Gastrocnemius medialis (tissue), 4 donors: ENCODE measurements around the gene TENM3.

Experiments used
- CTCF ChIP-seq, 5 experiments: fragments of 450-650 bp in 3 of 5; fragments of 200-600 bp in 2 of 5; sonication (generic) in 2 of 5; IDR thresholded peaks in 4 of 5; conservative IDR thresholded peaks in 1 of 5; 1 replicate in 4 of 5; 2 replicates in 1 of 5; pipeline ENCODE4 v1.5.1; 2016 to 2019; ENCODE audit warnings: antibody characterized with exemption in 5 of 5, mild to moderate bottlenecking in 3 of 5, moderate library complexity in 3 of 5
- POLR2A ChIP-seq, 2 donors: fragments of 450-650 bp; IDR thresholded peaks; one replicate each; pipeline ENCODE4 v1.6.1; 2017; ENCODE audit warnings: antibody characterized with exemption in 2 of 2, mild to moderate bottlenecking in 2 of 2, moderate library complexity in 2 of 2

- TF ChIP-seq CTCF (IDR thresholded peaks at IDR 0.05 in 4 of 5, conservative IDR thresholded peaks at IDR 0.05 in 1 of 5): no peak
- no peak for TF ChIP-seq POLR2A (IDR thresholded peaks at IDR 0.05)
Observed at GRCh38 chr4:182680234-182680653, 437.0 kb downstream of the TENM3 start.
